ENCODE measurements around the gene DCUN1D1.

The DCUN1D1 gene

DNA sequence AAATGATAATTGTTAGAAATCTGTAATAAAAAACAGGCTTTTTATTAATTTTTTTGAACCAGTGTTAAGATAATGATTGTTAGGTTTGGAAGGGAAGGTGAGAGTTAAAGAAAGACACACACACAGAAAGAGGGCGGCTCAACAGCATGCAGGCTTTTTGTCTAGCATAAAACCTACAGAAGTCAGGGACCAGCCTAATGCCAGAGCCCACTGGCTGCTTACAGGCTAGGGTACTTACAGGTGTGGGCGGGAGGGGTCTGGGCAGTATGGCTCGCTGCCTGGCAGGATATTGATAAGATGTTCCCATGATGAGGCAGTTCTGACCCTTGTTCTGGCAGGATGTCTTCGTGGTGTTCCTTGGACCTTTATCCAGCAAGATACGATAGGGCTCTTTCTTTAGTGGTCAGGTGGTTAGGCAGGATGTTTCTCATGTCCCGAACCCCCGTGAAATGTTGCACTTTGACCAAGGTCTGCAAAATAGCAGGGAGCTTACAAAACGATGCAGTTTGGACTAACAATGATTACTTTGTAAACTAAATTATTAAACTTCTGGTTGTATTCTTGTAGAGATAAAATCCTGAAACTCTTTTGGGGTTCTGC lies 84.7 kb downstream of the DCUN1D1 start:
- Histone ChIP-seq H3K36me3 (ENCODE audit: control insufficient read depth in 2 of 2, insufficient read depth in 2 of 2, low read length in 2 of 2) (peaks cover 7 to 10% of the 10 kb centered on the region in 2 donors), H3K4me3 (ENCODE audit: low read length in 2 of 2) (no peak overlapping the region), H3K9me3 (ENCODE audit: control insufficient read depth in 2 of 2, low read length in 2 of 2) (no peaks in the 10 kb centered on the region), H3K4me1 (ENCODE audit: control insufficient read depth, insufficient read depth, low read length) (no peaks in the 10 kb centered on the region), H3K27ac (ENCODE audit: low read length) (no peak overlapping the region), H3K27me3 (ENCODE audit: control insufficient read depth in 1 of 2, insufficient read depth in 2 of 2, low read length in 2 of 2) (no peaks in the 10 kb centered on the region), H3K9ac (ENCODE audit: low read length in 2 of 2) (no peak overlapping the region)

GRCh38 chr3:182892226-182892625 lies 88.1 kb downstream of the DCUN1D1 start:
- no peaks in the 10 kb centered on the region for H3K9me3 ChIP-seq (ENCODE audit: control insufficient read depth in 2 of 2, low read length in 2 of 2)
- peaks cover 13% of the 10 kb centered on the region in 2 donors for H3K36me3 ChIP-seq (ENCODE audit: control insufficient read depth in 2 of 2, insufficient read depth in 2 of 2, low read length in 2 of 2)
- H3K27me3 ChIP-seq (ENCODE audit: control insufficient read depth in 1 of 2, insufficient read depth in 2 of 2, low read length in 2 of 2): no peaks in the 10 kb centered on the region
- no peak overlapping the region for H3K4me3 ChIP-seq (ENCODE audit: low read length in 2 of 2)
- no peak overlapping the region for H3K9ac ChIP-seq (ENCODE audit: low read length in 2 of 2)
- no peaks in the 10 kb centered on the region for H3K4me1 ChIP-seq (ENCODE audit: control insufficient read depth, insufficient read depth, low read length)
- H3K27ac ChIP-seq (ENCODE audit: low read length): no peak overlapping the region

DNA sequence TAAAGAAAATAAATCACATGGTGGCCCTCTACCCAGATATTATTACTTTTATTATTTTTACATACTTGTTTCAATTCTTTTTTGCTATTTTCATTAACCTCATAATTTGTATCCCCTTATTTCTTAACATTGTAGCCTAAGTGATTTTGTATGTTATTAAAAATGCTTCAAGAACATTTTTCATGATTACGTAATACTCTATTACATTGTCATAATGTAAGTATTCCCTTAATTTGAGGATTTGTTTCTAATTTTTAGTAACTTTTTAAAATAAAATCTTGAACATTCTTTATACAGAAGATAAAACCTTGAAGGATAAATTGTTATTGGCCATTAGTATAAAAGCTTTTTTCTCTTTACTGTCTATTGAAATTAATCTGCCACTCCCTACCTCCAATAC lies 89.0 kb downstream of the DCUN1D1 start:
- Histone ChIP-seq H3K4me1 (ENCODE audit: control insufficient read depth, insufficient read depth, low read length) (no peaks in the 10 kb centered on the region), H3K4me3 (ENCODE audit: low read length in 2 of 2) (no peak overlapping the region), H3K9me3 (ENCODE audit: control insufficient read depth in 2 of 2, low read length in 2 of 2) (no peaks in the 10 kb centered on the region), H3K27ac (ENCODE audit: low read length) (no peak overlapping the region), H3K9ac (ENCODE audit: low read length in 2 of 2) (no peak overlapping the region), H3K27me3 (ENCODE audit: control insufficient read depth in 1 of 2, insufficient read depth in 2 of 2, low read length in 2 of 2) (no peaks in the 10 kb centered on the region), H3K36me3 (ENCODE audit: control insufficient read depth in 2 of 2, insufficient read depth in 2 of 2, low read length in 2 of 2) (peaks cover 13 to 21% of the 10 kb centered on the region in 2 donors)

- Histone ChIP-seq H3K36me3 (ENCODE audit: control insufficient read depth in 2 of 2, insufficient read depth in 2 of 2, low read length in 2 of 2) (peaks cover 11 to 26% of the 10 kb centered on the region in 2 donors), H3K9ac (ENCODE audit: low read length in 2 of 2) (no peak overlapping the region), H3K4me1 (ENCODE audit: control insufficient read depth, insufficient read depth, low read length) (no peaks in the 10 kb centered on the region), H3K9me3 (ENCODE audit: control insufficient read depth in 2 of 2, low read length in 2 of 2) (no peaks in the 10 kb centered on the region), H3K4me3 (ENCODE audit: low read length in 2 of 2) (no peak overlapping the region), H3K27me3 (ENCODE audit: control insufficient read depth in 1 of 2, insufficient read depth in 2 of 2, low read length in 2 of 2) (no peaks in the 10 kb centered on the region), H3K27ac (ENCODE audit: low read length) (no peak overlapping the region)
Measured at GRCh38 chr3:182889948-182890629, 90.2 kb downstream of the DCUN1D1 start.

Data from stomach smooth muscle (tissue), 2 donors.